Keratinocyte (primary cell): Measurements from ENCODE around the gene MAP3K5.

ENCODE experiments used
- CTCF ChIP-seq, 3 experiments: IDR thresholded peaks in 1 of 3; conservative IDR thresholded peaks in 1 of 3; optimal IDR thresholded peaks in 1 of 3; 2 replicates in 2 of 3; 3 replicates in 1 of 3; pipeline versions ENCODE3 to v1.5.1; 2011; ENCODE audit warnings: low read length in 3 of 3, mild to moderate bottlenecking in 3 of 3, moderate library complexity in 2 of 3, control low read depth in 1 of 3, inconsistent platforms in 1 of 3; ENCODE audit not compliant: insufficient read depth in 2 of 3; ENCODE audit errors: extremely low read depth in 1 of 3
- EZH2 ChIP-seq: IDR thresholded peaks from one replicate; pipeline ENCODE4 v1.6.1; 2012; ENCODE audit warnings: inconsistent platforms, mild to moderate bottlenecking, low read length, moderate library complexity

GRCh38 chr6:136546331-136546730 is 245.9 kb downstream of the MAP3K5 start:
- TF ChIP-seq CTCF (optimal IDR thresholded peaks at IDR 0.05 in 1 of 3, IDR thresholded peaks at IDR 0.05 in 1 of 3, conservative IDR thresholded peaks at IDR 0.05 in 1 of 3; ENCODE audit: extremely low read depth in 1 of 3, insufficient read depth in 2 of 3, low read length in 3 of 3) (no peak), EZH2 (no peak)
